HepG2 (cell line): Measurements from ENCODE around the gene TMEM134.

ENCODE experiments used
- ASH2L ChIP-seq: fragments of 300-600, 200-600 bp; sonication (generic); IDR thresholded peaks from 2 replicates; pipeline ENCODE4 v1.7.0; 2017; ENCODE audit warnings: low read depth, mild to moderate bottlenecking, moderate library complexity, mixed read lengths, low read length; ENCODE audit not compliant: insufficient read length
- ATF1 ChIP-seq: IDR thresholded peaks from 2 replicates; pipeline ENCODE4 v1.6.1; 2016; ENCODE audit warnings: mild to moderate bottlenecking, control low read depth
- CTCF ChIP-seq: sonication (generic); formaldehyde crosslinking; IDR thresholded peaks from 2 replicates; pipeline ENCODE4 v1.5.0; 2020; ENCODE audit warnings: mild to moderate bottlenecking, missing genetic modification reagents, moderate library complexity
- EZH2 ChIP-seq: conservative IDR thresholded peaks from 2 replicates; pipeline ENCODE4 v1.6.1; 2012; ENCODE audit warnings: mild to moderate bottlenecking, low read depth, low read length, moderate library complexity
- FOXC1 ChIP-seq: sonication (generic); formaldehyde crosslinking; IDR thresholded peaks from 2 replicates; pipeline ENCODE4 v1.8.0; 2022; ENCODE audit warnings: mild to moderate bottlenecking, missing genetic modification reagents, borderline replicate concordance
- HNRNPUL1 ChIP-seq: fragments of 200-400 bp; formaldehyde crosslinking; IDR thresholded peaks from 2 replicates; pipeline ENCODE4 v1.6.1; 2017; ENCODE audit warnings: low read depth, mild to moderate bottlenecking, low read length, moderate library complexity
- SOX6 ChIP-seq, 2 experiments: fragments of 450-650 bp in 1 of 2; sonication (generic) in 1 of 2; formaldehyde crosslinking in 1 of 2; IDR thresholded peaks; 2 replicates each; pipeline versions ENCODE4 v1.4.0 to v1.6.1; 2017 to 2020; ENCODE audit warnings: antibody characterized with exemption in 1 of 2, mild to moderate bottlenecking in 1 of 2, missing genetic modification reagents in 1 of 2
- YY1 ChIP-seq: IDR thresholded peaks from 2 replicates; pipeline ENCODE4 v1.6.1; 2011; ENCODE audit warnings: low read length, low read depth, moderate library complexity, mild to moderate bottlenecking; ENCODE audit not compliant: insufficient read depth, insufficient replicate concordance
- ZNF687 ChIP-seq: sonication (generic); formaldehyde crosslinking; IDR thresholded peaks from 2 replicates; pipeline ENCODE4 v1.5.1; 2020; ENCODE audit warnings: mild to moderate bottlenecking, missing genetic modification reagents, moderate library complexity

GRCh38 chr11:67501854-67502253 is 32.8 kb upstream of the TMEM134 start:
- TF ChIP-seq ZNF687 (CRISPR knock-in tag) (no peak), EZH2 (no peak), FOXC1 (CRISPR knock-in tag) (no peak), HNRNPUL1 (no peak), ASH2L (no peak), SOX6 (IDR thresholded peaks at IDR 0.05) (no peak), SOX6 (CRISPR knock-in tag; IDR thresholded peaks at IDR 0.05) (no peak), CTCF (CRISPR knock-in tag) (no peak), YY1 (no peak), ATF1 (no peak)
